GM18858 (cell line): Measurements from ENCODE around the gene TSSK3.

Experiments
- ATAC-seq: cut with Tn5 transposase; IDR thresholded peaks from one replicate; pipeline ENCODE4 v1.9.1; 2021; ENCODE audit not compliant: unreplicated experiment

TSSK3 gene

GRCh38 chr1:32361674-32362473 is 465 bp upstream of the TSSK3 start:
- ATAC-seq: no peak

DNA sequence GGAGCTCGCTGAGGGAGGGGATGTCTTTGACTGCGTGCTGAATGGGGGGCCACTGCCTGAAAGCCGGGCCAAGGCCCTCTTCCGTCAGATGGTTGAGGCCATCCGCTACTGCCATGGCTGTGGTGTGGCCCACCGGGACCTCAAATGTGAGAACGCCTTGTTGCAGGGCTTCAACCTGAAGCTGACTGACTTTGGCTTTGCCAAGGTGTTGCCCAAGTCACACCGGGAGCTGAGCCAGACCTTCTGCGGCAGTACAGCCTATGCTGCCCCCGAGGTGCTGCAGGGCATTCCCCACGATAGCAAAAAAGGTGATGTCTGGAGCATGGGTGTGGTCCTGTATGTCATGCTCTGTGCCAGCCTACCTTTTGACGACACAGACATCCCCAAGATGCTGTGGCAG is 1.4 kb downstream of the TSSK3 start:
- ATAC-seq: no peak

GRCh38 chr1:32364836-32365235 is 2.5 kb downstream of the TSSK3 start:
- no peak for ATAC-seq

- no peak for ATAC-seq
Measured at GRCh38 chr1:32365445-32365844, 3.1 kb downstream of the TSSK3 start.

DNA sequence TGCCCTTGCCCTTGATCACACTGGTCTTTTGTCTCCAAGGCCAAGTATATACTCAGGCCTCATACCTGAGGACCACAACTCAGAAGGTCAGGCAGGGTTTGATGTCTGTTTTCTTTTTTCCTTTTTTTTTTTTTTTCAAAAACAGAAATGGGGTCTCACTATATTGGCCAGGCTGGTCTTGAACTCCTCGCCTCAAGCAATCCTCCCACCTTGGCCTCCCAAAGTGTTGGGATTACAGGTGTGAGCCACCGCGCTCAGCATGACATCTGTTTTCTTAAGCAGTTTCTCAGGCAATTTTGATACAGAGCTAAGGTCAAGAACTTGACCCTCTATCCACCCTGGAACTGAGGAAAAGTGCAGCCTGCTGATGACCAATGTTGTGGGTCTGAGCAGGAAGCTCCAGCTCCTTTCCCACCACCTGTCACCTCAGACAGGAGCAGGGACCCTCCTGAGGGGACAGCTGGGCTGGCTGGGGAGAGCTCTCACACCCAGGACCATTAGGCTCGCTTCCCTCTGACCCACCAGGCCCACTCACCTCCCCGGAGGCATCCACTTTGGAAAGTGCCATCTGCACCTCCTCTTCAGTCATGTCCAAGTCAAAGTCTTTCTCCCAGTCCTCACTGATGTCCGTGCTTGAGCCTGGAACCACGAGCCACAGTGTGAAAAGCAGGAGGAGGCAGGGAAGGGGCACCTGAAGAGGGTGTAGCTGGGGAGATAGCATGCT is 5.7 kb downstream of the TSSK3 start:
- ATAC-seq: no peak

DNA sequence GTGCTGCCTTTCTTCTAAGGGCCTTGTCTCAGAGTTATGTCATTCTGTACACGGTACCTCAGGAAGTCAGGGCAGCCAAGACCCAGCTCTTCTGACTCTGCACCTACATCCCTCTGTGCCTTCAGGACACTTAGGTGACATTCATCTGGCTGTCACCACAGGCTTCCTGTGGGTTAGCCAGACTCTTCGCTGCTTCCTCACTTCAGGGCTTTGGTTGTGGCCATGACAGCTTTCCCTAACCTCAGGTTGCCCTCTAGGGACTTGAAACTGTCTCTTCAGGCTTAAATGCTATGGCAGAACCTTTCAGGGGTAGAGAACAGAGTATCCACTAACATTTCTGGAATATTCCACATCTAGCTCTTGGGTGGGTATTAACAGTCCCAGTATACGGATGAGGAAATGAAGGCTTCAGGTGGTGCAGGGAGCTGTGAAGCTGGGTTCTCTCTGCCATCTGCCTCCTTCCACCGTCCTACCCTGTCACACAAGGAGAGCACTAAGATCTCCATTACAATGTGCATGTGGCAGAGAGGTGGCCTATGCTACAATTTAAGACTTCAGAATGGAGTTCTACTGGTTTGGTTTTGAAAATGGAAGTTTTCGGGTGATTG is 9.9 kb downstream of the TSSK3 start:
- ATAC-seq: no peak

GRCh38 chr1:32373996-32374592 is 11.8 kb downstream of the TSSK3 start:
- ATAC-seq: no peak

DNA sequence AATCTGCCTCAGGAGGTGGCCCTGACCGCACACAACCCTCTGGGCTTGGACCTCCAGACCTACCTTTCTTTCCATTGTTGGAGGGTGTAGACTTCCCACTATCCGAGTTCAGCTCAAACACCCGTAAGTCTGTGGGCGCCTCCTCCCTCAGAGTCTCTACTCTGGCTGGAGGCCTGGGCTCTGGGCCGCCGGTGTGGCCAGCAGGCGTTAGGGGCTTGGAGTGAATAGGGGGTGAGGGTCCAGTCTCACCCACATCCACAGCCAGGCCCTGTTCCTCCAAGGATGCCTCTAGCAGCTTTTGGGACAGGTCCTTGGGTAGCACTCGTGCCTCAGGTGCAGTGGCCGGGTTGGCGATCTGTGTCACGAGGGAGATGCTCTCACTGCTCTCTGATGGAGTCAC is 13.9 kb downstream of the TSSK3 start:
- no peak for ATAC-seq

GRCh38 chr1:32377541-32378220 is 15.3 kb downstream of the TSSK3 start:
- ATAC-seq: no peak

DNA sequence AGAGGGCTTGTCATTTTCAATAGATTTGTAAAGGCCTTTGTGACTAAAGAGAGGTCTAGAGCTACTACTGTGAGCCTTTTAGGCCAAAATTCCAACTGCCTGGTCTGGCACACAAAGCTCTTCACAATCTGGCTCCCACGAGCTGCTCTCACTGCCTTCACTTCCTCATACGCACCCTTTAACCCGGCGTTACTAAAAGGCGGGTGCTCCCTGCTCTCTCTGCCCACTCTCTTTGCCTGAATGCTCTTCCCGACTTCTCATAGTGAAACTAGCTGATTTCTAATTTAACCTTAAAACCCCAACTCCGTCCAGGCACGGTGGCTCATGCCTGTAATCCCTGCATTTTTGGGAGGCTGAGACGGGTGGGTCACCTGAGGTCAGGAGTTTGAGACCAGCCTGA is 17.7 kb downstream of the TSSK3 start:
- no peak for ATAC-seq

GRCh38 chr1:32386676-32387392 is 24.5 kb downstream of the TSSK3 start:
- no peak for ATAC-seq

DNA sequence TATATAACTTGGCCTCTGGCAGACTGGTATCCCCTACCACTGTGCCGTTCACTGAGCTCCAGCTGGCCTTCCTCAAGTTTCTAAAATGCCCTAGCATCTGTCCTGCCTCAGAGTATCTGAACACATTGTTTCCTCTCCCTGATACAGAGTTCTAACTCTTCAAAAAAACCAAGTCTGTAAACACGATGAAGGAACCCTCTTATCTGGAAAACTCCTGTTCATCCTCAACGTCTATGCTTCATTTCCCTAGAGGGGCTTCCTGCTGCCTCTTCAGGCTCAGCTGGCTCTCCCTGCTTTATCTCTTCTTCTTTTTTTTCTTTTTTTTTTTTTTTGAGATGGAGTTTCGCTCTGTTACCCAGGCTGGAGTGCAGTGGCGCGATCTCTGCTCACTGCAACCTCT is 26.3 kb downstream of the TSSK3 start:
- ATAC-seq: no peak

GRCh38 chr1:32390904-32391870 is 28.8 kb downstream of the TSSK3 start:
- no peak for ATAC-seq

DNA sequence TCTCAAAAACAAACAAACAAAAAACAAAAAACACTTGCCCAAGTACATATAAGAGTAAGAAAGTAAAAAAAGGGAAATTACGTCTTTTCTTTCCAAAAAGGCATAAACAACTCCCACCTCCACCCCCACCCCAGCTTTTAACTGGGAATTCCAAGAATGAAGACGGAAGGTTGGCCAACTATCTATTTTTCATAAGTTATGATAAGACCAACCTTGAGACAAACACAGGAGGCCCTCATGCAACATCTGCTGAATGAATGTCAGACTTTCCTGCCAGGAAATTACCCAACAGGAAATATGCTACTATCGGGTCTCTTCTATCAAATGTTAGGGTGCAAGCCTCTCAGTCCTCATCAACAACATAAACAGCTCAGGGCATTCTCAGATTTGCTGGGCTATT is 30.0 kb downstream of the TSSK3 start:
- no peak for ATAC-seq

DNA sequence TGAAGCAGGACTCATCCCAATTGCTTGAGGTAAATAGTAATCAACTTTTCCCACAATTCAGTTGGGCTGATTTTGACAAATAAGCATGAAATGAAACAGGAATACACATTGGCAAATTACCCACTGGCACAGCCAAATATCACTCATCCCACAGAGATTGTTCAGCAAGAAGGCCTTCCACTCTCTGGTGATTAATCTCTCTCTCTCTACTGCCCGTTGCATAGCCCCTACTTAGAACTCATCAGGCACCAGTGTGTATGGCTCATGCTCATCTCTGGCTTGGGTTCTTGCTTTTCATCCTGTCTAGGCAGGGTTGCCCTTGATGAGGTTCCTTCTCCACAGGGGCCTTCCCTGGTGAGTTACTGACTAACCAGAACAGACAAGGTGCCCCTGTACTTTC is 30.8 kb downstream of the TSSK3 start:
- no peak for ATAC-seq

DNA sequence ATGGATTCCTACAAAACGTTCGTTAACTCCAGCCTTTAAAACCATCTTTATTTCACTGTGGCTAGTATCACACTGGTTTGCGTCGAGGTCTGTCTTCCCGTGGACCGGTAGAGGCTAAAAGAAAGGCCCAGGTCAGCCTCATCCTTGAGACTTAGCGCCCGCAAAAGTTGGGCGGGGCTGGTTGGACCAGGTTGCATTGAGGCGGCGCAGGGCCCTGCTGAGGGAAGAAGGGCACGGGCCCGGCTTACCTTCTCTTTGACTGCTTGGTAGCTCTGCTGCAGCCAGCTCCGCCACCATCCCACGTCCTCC is 31.4 kb downstream of the TSSK3 start:
- peak; percentile 7 for ATAC-seq

DNA sequence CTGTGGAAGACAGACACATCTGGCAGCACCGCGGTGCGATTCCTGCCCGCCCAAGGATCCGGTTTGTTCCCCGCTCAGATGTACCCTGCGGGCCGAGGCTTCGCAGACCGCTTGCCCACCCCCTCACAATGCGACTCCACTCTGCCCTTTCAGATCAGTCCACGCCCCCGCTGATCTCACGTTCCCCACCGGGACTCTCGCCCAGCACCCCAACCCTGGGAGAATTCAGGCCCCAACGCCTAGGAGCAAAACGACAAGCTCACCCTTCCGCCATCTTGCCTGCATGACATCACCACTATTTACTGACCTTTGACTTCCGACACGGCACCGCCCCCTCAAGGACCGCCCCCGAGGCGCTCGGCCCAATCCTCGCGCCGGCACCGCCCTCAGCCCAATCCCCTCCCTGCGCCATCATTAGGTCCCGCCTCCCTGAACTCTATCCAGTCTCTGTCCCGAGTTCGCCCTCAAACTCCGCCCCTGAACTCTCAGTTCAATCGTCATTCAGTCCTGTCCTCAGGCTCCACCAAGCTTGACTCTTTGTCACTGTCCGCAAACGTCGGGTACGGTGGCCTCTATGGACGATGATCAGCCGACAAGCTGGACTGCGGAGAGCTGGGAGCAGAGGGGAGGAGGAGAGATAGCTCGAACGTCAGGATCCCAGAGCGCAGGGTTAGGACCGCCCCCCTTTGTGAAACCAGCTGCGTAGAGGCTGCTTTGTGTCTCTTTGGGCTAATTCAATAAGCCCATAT is 32.0 kb downstream of the TSSK3 start, which contains the start of gene BSDC1:
Gene BSDC1 (minus strand): TSS at position 301 of the 749 bp plus-strand sequence. CDS start 27 bp downstream, at position 274.
- peak; percentile 77 for ATAC-seq

- ATAC-seq: peak; percentile 4
Measured at GRCh38 chr1:32394890-32395432, 32.6 kb downstream of the TSSK3 start.
